Upper lobe of left lung (tissue), 4 donors: Measurements from ENCODE around the gene TMEM135.

Source experiments
- EP300 ChIP-seq, 4 donors: sonication (generic); formaldehyde crosslinking; IDR thresholded peaks; one replicate each; pipeline ENCODE4 v1.5.1; 2017; ENCODE audit warnings: antibody characterized with exemption in 4 of 4, control low read depth in 2 of 4
- POLR2A ChIP-seq, 4 donors: fragments of 450-650 bp; IDR thresholded peaks; one replicate each; pipeline ENCODE4 v1.5.1; 2016 to 2017; ENCODE audit warnings: antibody characterized with exemption in 4 of 4, mild to moderate bottlenecking in 2 of 4
- POLR2AphosphoS5 ChIP-seq, 2 donors: sonication (generic); formaldehyde crosslinking; IDR thresholded peaks; one replicate each; pipeline ENCODE4 v1.5.1; 2017; ENCODE audit warnings: antibody characterized with exemption in 2 of 2
- TF ChIP-seq, protein P1 (sequence below), 6 experiments: fragments of 450-650 bp in 4 of 6; fragments of 200-600 bp in 2 of 6; sonication (generic) in 2 of 6; IDR thresholded peaks; one replicate each; pipeline ENCODE4 v1.5.1; 2016 to 2019; ENCODE audit warnings: antibody characterized with exemption in 6 of 6

DNA sequence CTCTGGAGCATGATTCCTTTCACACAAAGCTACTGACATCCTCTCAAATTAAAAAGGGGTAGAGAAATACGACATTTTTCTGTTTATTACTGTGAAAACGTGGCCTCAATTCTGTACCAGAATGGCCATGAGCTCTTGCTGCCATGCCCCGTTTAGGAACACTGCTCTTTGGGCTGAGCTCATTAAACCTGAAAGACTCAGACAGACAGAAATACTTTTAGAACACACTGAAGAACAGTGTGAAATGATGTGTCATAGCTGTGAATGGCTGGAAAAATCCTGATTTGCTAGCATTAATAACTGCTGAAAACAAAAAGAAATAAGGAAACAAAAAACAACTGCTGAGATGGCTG is 32.2 kb upstream of the TMEM135 start:
- TF ChIP-seq, protein P1, sequence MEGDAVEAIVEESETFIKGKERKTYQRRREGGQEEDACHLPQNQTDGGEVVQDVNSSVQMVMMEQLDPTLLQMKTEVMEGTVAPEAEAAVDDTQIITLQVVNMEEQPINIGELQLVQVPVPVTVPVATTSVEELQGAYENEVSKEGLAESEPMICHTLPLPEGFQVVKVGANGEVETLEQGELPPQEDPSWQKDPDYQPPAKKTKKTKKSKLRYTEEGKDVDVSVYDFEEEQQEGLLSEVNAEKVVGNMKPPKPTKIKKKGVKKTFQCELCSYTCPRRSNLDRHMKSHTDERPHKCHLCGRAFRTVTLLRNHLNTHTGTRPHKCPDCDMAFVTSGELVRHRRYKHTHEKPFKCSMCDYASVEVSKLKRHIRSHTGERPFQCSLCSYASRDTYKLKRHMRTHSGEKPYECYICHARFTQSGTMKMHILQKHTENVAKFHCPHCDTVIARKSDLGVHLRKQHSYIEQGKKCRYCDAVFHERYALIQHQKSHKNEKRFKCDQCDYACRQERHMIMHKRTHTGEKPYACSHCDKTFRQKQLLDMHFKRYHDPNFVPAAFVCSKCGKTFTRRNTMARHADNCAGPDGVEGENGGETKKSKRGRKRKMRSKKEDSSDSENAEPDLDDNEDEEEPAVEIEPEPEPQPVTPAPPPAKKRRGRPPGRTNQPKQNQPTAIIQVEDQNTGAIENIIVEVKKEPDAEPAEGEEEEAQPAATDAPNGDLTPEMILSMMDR (IDR thresholded peaks at IDR 0.05): no peak
- TF ChIP-seq POLR2AphosphoS5 (IDR thresholded peaks at IDR 0.05): no peak
- no peak for TF ChIP-seq EP300 (IDR thresholded peaks at IDR 0.05)
- no peak for TF ChIP-seq POLR2A (IDR thresholded peaks at IDR 0.05)
